ENCODE measurements around the gene POFUT2.
A peak's percentile ranks its signal among the peaks of the same experiment; 100 is the strongest.

Gene POFUT2

DNA sequence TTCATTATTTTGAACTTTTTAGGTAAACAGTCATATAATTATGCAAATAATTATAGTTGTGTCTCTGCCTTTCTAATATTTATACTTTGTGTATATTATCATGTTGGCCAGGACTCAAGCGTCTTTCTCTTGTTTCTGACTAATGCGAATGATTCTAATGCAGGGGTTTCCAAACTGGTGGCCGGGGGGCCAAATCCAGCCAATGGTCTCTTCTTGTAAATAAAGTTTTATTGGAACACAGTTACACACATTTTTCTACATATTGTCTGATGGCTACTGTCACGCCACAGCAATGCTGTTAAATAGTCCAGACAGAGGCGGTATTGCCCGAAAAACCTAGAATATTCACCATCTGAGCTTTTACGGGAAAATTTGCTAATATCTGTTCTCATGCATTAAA, 8.9 kb upstream of the POFUT2 start:
- no peak for DNase-seq

GRCh38 chr21:45295576-45296365, 8.1 kb upstream of the POFUT2 start:
- peak; percentile 35 for DNase-seq

DNA sequence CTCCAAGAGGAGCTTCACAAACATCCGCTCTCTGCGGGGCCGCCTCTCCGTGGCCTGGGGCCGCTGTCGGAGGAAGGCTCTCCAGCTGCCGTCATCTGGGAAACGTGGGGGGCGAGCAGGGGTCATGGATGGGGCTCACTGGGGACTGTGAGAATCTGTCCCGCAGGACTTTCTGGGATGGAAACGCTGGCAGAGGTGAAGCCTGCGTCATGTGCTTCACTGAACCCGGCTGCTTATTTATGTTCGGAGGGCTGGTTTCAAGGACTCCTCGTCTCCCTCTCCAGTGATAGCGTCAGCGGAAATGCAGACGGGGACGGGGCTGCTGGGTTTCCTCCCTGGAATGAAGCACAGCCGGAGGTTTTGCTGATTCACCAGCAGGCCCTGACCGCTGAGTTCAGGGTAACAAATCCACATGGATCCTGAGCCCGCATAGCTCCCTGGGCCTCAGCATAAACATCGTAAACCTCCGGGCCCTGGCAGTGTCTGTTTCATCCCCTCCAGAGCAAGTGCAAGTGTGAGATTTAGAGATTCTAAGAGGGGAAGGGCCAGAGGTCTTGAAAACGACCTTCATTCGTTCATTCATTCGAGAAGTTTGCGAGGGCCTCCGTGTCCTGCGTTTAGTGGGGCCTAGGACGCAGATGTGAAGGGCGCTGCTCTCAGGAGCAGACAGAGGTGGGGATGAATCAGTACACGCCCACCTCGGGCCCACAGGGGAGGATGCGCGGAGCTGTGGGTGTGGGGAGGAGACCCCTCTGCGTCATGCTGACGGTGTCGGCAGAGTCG, 7.0 kb upstream of the POFUT2 start:
- DNase-seq = peak; percentile 45

DNA sequence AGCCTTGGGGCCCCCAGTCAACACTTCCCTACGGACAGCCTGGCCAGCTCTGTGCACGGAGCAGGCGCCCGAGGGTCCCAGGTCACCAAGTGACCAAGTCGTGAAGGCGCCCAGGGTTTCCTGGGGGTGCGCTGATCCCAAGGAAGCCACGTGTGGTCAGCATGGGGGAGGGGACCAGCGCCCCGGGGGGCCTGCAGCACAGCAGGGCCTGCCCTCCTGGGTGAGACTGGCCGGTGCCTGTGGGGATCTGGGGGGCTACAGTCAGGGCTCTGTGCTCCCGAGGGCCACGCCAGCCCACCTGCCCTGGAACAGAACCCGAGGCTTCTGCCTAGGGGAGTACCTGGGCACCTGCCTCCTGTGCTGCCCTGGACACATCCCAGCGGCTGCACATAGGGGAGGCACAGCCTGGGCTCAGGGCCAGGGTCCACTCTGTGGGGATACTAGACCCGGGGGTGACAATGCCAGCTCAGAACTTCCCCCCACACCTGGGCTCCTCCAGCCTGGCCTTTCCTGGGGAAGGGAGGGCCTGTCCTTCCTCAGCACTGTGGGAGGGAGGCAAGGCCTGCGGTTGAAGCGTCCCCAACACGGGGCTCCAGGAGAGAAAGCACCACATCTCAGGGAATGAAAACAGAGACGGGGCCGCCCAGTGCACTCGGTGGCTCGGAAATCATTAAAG, 6.2 kb upstream of the POFUT2 start:
- DNase-seq = peak; percentile 30

DNA sequence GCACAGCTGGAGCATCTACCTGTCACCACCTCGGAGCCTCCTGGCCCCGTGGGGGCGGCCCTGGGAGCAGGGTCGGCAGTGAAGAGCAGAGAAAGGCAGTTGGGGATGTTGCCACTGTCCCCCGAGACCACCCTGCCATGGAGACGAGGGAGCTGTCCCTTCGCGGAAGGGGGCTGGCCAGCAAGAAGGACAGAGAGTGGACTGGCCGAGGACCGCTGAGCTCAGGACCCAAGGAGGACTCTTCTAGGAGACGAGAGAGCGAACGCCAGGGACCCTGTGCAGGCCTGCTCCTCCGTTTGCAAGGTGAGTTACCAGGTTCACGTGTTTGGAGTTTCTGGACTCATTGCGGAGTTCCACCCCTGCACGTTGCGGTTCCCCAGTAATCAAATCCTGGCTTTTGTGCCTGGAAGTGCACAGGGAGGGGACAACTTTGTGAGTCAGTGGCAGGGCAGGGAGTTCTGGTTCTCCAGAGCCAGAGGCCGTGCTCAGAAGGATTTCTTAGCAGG, 5.6 kb upstream of the POFUT2 start:
- DNase-seq = no peak

- peak; percentile 86 for DNase-seq
These were observed 4.9 kb upstream of the POFUT2 start for GRCh38 chr21:45292399-45293219.

GRCh38 chr21:45291613-45292398, 4.1 kb upstream of the POFUT2 start:
- DNase-seq = peak; percentile 47

DNA sequence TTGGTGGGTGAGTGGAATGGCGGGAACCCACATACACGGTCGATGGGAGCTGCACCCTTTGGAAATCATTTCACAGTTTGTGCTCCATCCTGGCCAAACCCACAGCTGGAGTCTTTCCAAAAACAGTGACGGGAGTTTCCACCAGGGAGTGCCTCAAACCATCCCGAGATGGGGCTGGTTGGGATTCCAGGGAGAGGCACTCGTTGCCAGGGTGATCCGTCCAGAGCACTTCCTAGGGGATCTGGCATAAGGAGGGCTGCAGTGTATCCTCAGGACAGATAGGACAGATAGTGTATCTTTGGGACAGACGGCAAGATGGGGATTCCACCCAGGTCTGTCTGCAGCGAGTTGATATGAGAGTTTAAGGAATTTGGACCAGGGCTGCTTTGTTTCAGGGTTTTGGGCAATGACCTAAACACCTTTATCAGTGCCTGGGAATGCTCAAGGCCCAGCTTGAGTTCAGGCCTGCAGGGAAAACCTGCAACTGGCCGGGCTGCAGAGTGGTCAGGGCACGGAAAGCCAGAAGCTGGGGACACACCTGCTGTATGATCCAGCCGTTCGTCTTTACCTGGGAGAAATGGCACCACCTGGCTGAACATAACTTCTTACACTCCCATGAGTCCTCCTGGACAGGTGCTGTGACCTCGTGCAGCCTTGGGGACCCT, 3.4 kb upstream of the POFUT2 start:
- DNase-seq = peak; percentile 46

- peak; percentile 42 for DNase-seq
These were observed 2.2 kb upstream of the POFUT2 start for GRCh38 chr21:45289655-45290515.

DNA sequence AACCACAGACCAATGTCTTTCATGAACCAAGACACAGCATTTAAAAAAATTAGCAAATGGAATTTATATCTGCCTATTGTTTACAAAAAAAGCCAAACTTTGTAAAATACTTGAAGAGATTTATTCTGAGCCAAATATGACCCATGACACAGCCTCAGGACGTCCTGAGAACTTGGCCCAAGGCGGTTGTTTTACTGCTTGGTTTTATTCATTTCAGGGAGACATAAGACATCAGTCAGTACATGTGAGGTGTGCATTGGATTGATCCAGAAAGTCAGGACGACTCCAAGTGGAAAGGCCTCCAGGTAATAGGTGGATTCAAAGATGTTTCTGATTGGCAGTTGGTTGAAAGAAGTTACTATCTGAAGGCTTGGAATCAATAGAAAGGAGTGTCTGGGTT, 1.4 kb upstream of the POFUT2 start:
- DNase-seq = no peak

DNA sequence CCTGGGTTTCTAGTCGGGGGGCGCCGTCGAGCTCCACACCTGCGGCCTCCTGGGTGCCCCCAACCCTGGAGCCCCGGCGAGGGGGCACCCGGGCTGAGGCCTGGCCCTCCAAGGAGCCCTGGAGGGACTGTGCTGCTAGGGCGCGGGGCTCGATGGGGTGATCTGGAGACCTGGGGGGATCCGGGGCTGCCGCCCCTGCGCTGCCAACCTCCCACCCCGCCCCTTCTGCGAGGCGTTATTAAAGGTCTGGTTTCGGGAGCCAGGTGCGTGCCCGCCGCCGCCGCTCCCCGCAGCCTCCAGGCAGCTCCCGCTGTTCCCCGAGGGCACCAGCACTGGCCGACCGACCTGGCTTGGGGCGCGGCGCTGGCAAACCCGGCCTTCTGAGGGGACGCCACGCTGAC, 746 bp upstream of the POFUT2 start:
- DNase-seq = peak; percentile 53

DNA sequence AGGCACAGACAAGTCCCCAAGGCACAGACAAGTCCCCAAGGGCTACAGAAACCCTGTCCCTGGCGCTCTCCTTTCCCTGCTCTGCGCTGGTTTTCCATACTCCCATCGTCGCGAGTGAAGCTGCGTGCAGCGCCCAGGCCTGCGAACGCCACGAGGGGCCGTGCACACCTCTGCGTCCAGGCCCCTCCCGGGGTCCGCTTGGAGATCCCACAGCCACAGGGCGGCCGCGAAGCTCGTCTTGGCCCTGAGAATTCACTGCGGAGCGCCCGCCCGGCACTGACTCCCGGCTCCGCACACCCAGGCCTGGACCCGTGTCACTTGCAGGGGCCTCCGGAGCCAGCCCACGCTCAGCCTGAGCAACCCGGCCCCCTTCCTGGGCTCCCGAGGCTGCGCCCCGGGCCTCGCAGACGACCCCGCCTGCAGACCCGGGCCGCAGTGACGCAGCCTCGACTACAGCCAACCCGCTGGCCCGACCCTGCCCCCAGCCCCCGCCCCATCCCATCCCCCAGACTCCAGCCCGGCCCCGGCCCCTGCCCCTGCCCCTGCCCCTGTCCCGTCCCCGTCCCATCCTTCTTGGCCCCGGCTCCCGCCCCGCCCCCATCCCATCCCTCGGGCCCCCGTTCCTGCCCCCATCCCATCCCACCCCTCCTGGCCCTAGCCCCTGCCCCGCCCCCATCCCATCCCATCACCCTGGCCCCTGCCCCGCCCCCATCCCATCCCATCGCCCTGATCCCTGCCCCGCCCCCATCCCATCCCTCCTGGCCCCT, 841 bp downstream of the POFUT2 start:
- peak; percentile 38 for DNase-seq

GRCh38 chr21:45285266-45285931, 2.3 kb downstream of the POFUT2 start:
- DNase-seq = peak; percentile 43

- peak; percentile 32 for DNase-seq
These were observed 3.3 kb downstream of the POFUT2 start for GRCh38 chr21:45284456-45284741.

GRCh38 chr21:45283611-45284455, 3.9 kb downstream of the POFUT2 start:
- peak; percentile 34 for DNase-seq

- peak; percentile 22 for DNase-seq
These were observed 4.6 kb downstream of the POFUT2 start for GRCh38 chr21:45283035-45283610.

GRCh38 chr21:45282283-45283034, 5.2 kb downstream of the POFUT2 start:
- DNase-seq = peak; percentile 33

All from activated CD8-positive, alpha-beta memory T cell treated with anti-CD3 and anti-CD28 coated beads, Interleukin-2, amount 50 U/mL, for 48 hours (primary cell).